Activated CD4-positive, alpha-beta memory T cell treated with anti-CD3 and anti-CD28 coated beads, Interleukin-2, amount 10 ng/mL, durations not matched to agents 7 days and 5 days (primary cell): Measurements from ENCODE around the gene LZIC. TPM values are rescaled to one million over a fixed set of nuclear protein-coding genes. Genes with fewer than 3 reads are reported as not detected.
A peak's percentile ranks its signal among the peaks of the same experiment; 100 is the strongest.

Experiments used
- CTCF ChIA-PET: fragments of 350-600 bp; sonication (Branson Sonifier 250); formaldehyde crosslinking; loops from one replicate; lab custom pipeline; 2021; ENCODE audit warnings: antibody characterized with exemption, inconsistent platforms; lab: Charles Lee
- POLR2A ChIA-PET: fragments of 350-600 bp; sonication (Branson Sonifier 250); formaldehyde crosslinking; loops from one replicate; lab custom pipeline; 2021; ENCODE audit warnings: antibody characterized with exemption; lab: Charles Lee
- DNase-seq: peaks from one replicate; pipeline ENCODE4 v3.0.0-alpha.2; 2020
- H3K27ac Mint-ChIP-seq: one replicate; pipeline ENCODE4 v1.8.0; 2021; ENCODE audit warnings: mild to moderate bottlenecking, mixed read lengths
- H3K27me3 Mint-ChIP-seq: one replicate; pipeline ENCODE4 v1.8.0; 2021; ENCODE audit warnings: mixed read lengths
- H3K36me3 Mint-ChIP-seq: one replicate; pipeline ENCODE4 v1.8.0; 2021; ENCODE audit warnings: low read depth, mixed read lengths
- H3K4me1 Mint-ChIP-seq: one replicate; pipeline ENCODE4 v1.8.0; 2021; ENCODE audit warnings: mixed read lengths
- H3K4me3 Mint-ChIP-seq: one replicate; pipeline ENCODE4 v1.8.0; 2021; ENCODE audit warnings: mild to moderate bottlenecking, mixed read lengths
- H3K9me3 Mint-ChIP-seq: one replicate; pipeline ENCODE4 v1.8.0; 2021; ENCODE audit warnings: mixed read lengths
- total RNA-seq, 2 experiments: library from RNA; stranded (reverse); gene quantifications; one replicate each; pipeline ENCODE4 v1.2.3, GENCODE V29; 2021

Gene LZIC
- 10 to 100 TPM; 25.2 to 26.5 TPM for total RNA-seq

- Mint-ChIP-seq H3K4me3 (peak within 1 kb of the TSS; percentile 98), H3K36me3 (peaks cover 19% of the 10 kb centered on the region), H3K4me1 (peaks cover 25% of the 10 kb centered on the region), H3K27ac (peak within 1 kb of the TSS; percentile 93), H3K27me3 (no peaks in the 10 kb centered on the region), H3K9me3 (no peaks in the 10 kb centered on the region)
- peak; percentile 92 for DNase-seq
- ChIA-PET CTCF (interaction anchor here (0.8 to 1.9 kb wide), 14 partner anchors 10 to 487 kb away, joined by 3 to 8 read pairs (median 3); partner anchors contain the start of genes CENPS, CTNNBIP1 and UBE4B), POLR2A (interaction anchor here (0.7 to 1.8 kb wide), 14 partner anchors 10 to 532 kb away, joined by 3 to 11 read pairs (median 3); partner anchors contain the start of genes CENPS and CTNNBIP1)
Measured at GRCh38 chr1:9942939-9943788, at the start of gene LZIC, which contains the start of gene NMNAT1. Gene LZIC, minus strand, starts transcription at chr1:9943391. Its CDS starts 6,772 bp downstream, at chr1:9936619. Gene NMNAT1, plus strand, starts transcription at chr1:9943475. Its CDS starts 28,599 bp downstream, at chr1:9972074.

GRCh38 chr1:9992910-9993309, 49.7 kb upstream of the LZIC start:
- H3K4me1 Mint-ChIP-seq = peaks cover 11% of the 10 kb centered on the region
- no peaks in the 10 kb centered on the region for H3K36me3 Mint-ChIP-seq
- H3K27me3 Mint-ChIP-seq = peaks cover 17% of the 10 kb centered on the region
- ChIA-PET CTCF (no interaction called here), POLR2A (no interaction called here)
- DNase-seq = no peak
- H3K27ac Mint-ChIP-seq = no peak overlapping the region
- H3K4me3 Mint-ChIP-seq = no peak overlapping the region
- H3K9me3 Mint-ChIP-seq = no peaks in the 10 kb centered on the region

GRCh38 chr1:9990944-9991343, 47.8 kb upstream of the LZIC start:
- ChIA-PET POLR2A (no interaction called here), CTCF (interaction anchor here (1.1 kb wide), 1 partner anchor 40 kb away, joined by 4 read pairs; no protein-coding TSS in a partner anchor)
- Mint-ChIP-seq H3K4me3 (no peak overlapping the region), H3K4me1 (peaks cover 5% of the 10 kb centered on the region), H3K27ac (no peak overlapping the region), H3K27me3 (peaks cover 9% of the 10 kb centered on the region), H3K9me3 (no peaks in the 10 kb centered on the region), H3K36me3 (no peaks in the 10 kb centered on the region)
- DNase-seq = no peak

- DNase-seq = no peak
- ChIA-PET CTCF (no interaction called here), POLR2A (no interaction called here)
- Mint-ChIP-seq H3K27me3 (peaks cover 9% of the 10 kb centered on the region), H3K27ac (no peak overlapping the region), H3K4me1 (peaks cover 5% of the 10 kb centered on the region), H3K9me3 (no peaks in the 10 kb centered on the region), H3K4me3 (no peak overlapping the region), H3K36me3 (no peaks in the 10 kb centered on the region)
Measured at GRCh38 chr1:9989773-9990172, 46.6 kb upstream of the LZIC start.

- ChIA-PET CTCF (interaction anchor here (1.5 kb wide), 1 partner anchor 199 kb away, joined by 3 read pairs; no protein-coding TSS in a partner anchor), POLR2A (no interaction called here)
- Mint-ChIP-seq H3K9me3 (no peaks in the 10 kb centered on the region), H3K4me3 (no peak overlapping the region), H3K27ac (no peak overlapping the region), H3K27me3 (no peaks in the 10 kb centered on the region), H3K36me3 (peaks cover 5% of the 10 kb centered on the region), H3K4me1 (no peaks in the 10 kb centered on the region)
- DNase-seq = no peak
Measured at GRCh38 chr1:9985001-9985400, 41.8 kb upstream of the LZIC start.

- DNase-seq = no peak
- no peaks in the 10 kb centered on the region for H3K9me3 Mint-ChIP-seq
- H3K4me1 Mint-ChIP-seq = no peaks in the 10 kb centered on the region
- H3K4me3 Mint-ChIP-seq = no peak overlapping the region
- ChIA-PET POLR2A (no interaction called here), CTCF (interaction anchor here (1.5 kb wide), 1 partner anchor 198 kb away, joined by 3 read pairs; no protein-coding TSS in a partner anchor)
- peaks cover 5% of the 10 kb centered on the region for H3K36me3 Mint-ChIP-seq
- H3K27ac Mint-ChIP-seq = no peak overlapping the region
- no peaks in the 10 kb centered on the region for H3K27me3 Mint-ChIP-seq
Measured at GRCh38 chr1:9984253-9984652, 41.1 kb upstream of the LZIC start.

GRCh38 chr1:9960706-9961562, 17.7 kb upstream of the LZIC start:
- Mint-ChIP-seq H3K36me3 (no peaks in the 10 kb centered on the region), H3K27me3 (no peaks in the 10 kb centered on the region), H3K4me3 (no peak overlapping the region), H3K4me1 (no peaks in the 10 kb centered on the region), H3K27ac (no peak overlapping the region), H3K9me3 (no peaks in the 10 kb centered on the region)
- DNase-seq = no peak
- CTCF ChIA-PET = interaction anchor here (2.9 kb wide), 1 partner anchor 10 kb away, joined by 12 read pairs; no protein-coding TSS in a partner anchor
- POLR2A ChIA-PET = interaction anchor here (0.7 kb wide), 1 partner anchor 17 kb away, joined by 3 read pairs; the partner anchor contains the start of gene NMNAT1

GRCh38 chr1:9960011-9960410, 16.8 kb upstream of the LZIC start:
- ChIA-PET CTCF (interaction anchor here (2.9 kb wide), 1 partner anchor 9 kb away, joined by 12 read pairs; no protein-coding TSS in a partner anchor), POLR2A (no interaction called here)
- Mint-ChIP-seq H3K4me3 (no peak overlapping the region), H3K27me3 (no peaks in the 10 kb centered on the region), H3K36me3 (no peaks in the 10 kb centered on the region), H3K27ac (no peak overlapping the region), H3K9me3 (no peaks in the 10 kb centered on the region), H3K4me1 (no peaks in the 10 kb centered on the region)
- no peak for DNase-seq

- no peak overlapping the region for H3K27ac Mint-ChIP-seq
- CTCF ChIA-PET = no interaction called here
- H3K9me3 Mint-ChIP-seq = no peaks in the 10 kb centered on the region
- POLR2A ChIA-PET = interaction anchor here (1.0 kb wide), 1 partner anchor 14 kb away, joined by 3 read pairs; the partner anchor contains the start of genes LZIC and NMNAT1
- H3K4me3 Mint-ChIP-seq = no peak overlapping the region
- H3K27me3 Mint-ChIP-seq = no peaks in the 10 kb centered on the region
- H3K4me1 Mint-ChIP-seq = no peaks in the 10 kb centered on the region
- no peak for DNase-seq
- H3K36me3 Mint-ChIP-seq = no peaks in the 10 kb centered on the region
Measured at GRCh38 chr1:9957726-9958125, 14.5 kb upstream of the LZIC start.

GRCh38 chr1:9946315-9946714, 3.1 kb upstream of the LZIC start:
- no peak overlapping the region for H3K27ac Mint-ChIP-seq
- H3K36me3 Mint-ChIP-seq = peaks cover 9% of the 10 kb centered on the region
- no peaks in the 10 kb centered on the region for H3K9me3 Mint-ChIP-seq
- no peak for DNase-seq
- no peaks in the 10 kb centered on the region for H3K27me3 Mint-ChIP-seq
- no peak overlapping the region for H3K4me3 Mint-ChIP-seq
- ChIA-PET POLR2A (no interaction called here), CTCF (no interaction called here)
- peaks cover 31% of the 10 kb centered on the region for H3K4me1 Mint-ChIP-seq

- Mint-ChIP-seq H3K4me3 (peak overlapping the region; percentile 98), H3K36me3 (peaks cover 19% of the 10 kb centered on the region), H3K9me3 (no peaks in the 10 kb centered on the region), H3K27ac (peak overlapping the region; percentile 93), H3K4me1 (peaks cover 28% of the 10 kb centered on the region), H3K27me3 (no peaks in the 10 kb centered on the region)
- peak; percentile 27 for DNase-seq
- POLR2A ChIA-PET = interaction anchor here (0.8 to 1.8 kb wide), 5 partner anchors 20 to 225 kb away, joined by 3 to 7 read pairs (median 3); no protein-coding TSS in a partner anchor
- CTCF ChIA-PET = interaction anchor here (0.8 to 1.9 kb wide), 8 partner anchors 24 to 163 kb away, joined by 3 to 6 read pairs (median 3); no protein-coding TSS in a partner anchor
Measured at GRCh38 chr1:9942399-9942938, 722 bp downstream of the LZIC start.
